ENCODE results near the gene LEAP2.
A peak's percentile ranks its signal among the peaks of the same experiment; 100 is the strongest.

The LEAP2 gene

GRCh38 chr5:132873119-132873929 is at the start of gene LEAP2:
Gene LEAP2 (plus strand): TSS chr5:132873668. CDS start chr5:132873695, 27 bp downstream.
- Mint-ChIP-seq H3K4me3 (no peak within 1 kb of the TSS), H3K27me3 (ENCODE audit: low read depth) (no peaks in the 10 kb centered on the region), H3K36me3 (ENCODE audit: low read depth) (peaks cover 30% of the 10 kb centered on the region), H3K4me1 (ENCODE audit: low read depth) (peaks cover 3% of the 10 kb centered on the region), H3K9me3 (no peaks in the 10 kb centered on the region), H3K27ac (no peak within 1 kb of the TSS)
- no peak for DNase-seq (ENCODE audit: low spot score)

GRCh38 chr5:132824426-132824825 is 49.0 kb upstream of the LEAP2 start:
- no peak overlapping the region for H3K27ac Mint-ChIP-seq
- no peaks in the 10 kb centered on the region for H3K36me3 Mint-ChIP-seq (ENCODE audit: low read depth)
- peak overlapping the region; percentile 13 for H3K4me3 Mint-ChIP-seq
- H3K4me1 Mint-ChIP-seq (ENCODE audit: low read depth) = peaks cover 14% of the 10 kb centered on the region
- no peak for DNase-seq (ENCODE audit: low spot score)
- H3K27me3 Mint-ChIP-seq (ENCODE audit: low read depth) = peaks cover 63% of the 10 kb centered on the region
- no peaks in the 10 kb centered on the region for H3K9me3 Mint-ChIP-seq

GRCh38 chr5:132825033-132825833 is 48.2 kb upstream of the LEAP2 start:
- peak overlapping the region; percentile 15 for H3K4me3 Mint-ChIP-seq
- H3K9me3 Mint-ChIP-seq = no peaks in the 10 kb centered on the region
- peaks cover 10% of the 10 kb centered on the region for H3K4me1 Mint-ChIP-seq (ENCODE audit: low read depth)
- H3K27ac Mint-ChIP-seq = no peak overlapping the region
- H3K27me3 Mint-ChIP-seq (ENCODE audit: low read depth) = peaks cover 65% of the 10 kb centered on the region
- no peak for DNase-seq (ENCODE audit: low spot score)
- no peaks in the 10 kb centered on the region for H3K36me3 Mint-ChIP-seq (ENCODE audit: low read depth)

- peak; percentile 36 for DNase-seq (ENCODE audit: low spot score)
- H3K4me3 Mint-ChIP-seq = peak overlapping the region; percentile 27
- no peaks in the 10 kb centered on the region for H3K36me3 Mint-ChIP-seq (ENCODE audit: low read depth)
- H3K27ac Mint-ChIP-seq = no peak overlapping the region
- H3K9me3 Mint-ChIP-seq = no peaks in the 10 kb centered on the region
- peaks cover 9% of the 10 kb centered on the region for H3K4me1 Mint-ChIP-seq (ENCODE audit: low read depth)
- H3K27me3 Mint-ChIP-seq (ENCODE audit: low read depth) = peaks cover 65% of the 10 kb centered on the region
These were observed 47.6 kb upstream of the LEAP2 start for GRCh38 chr5:132825834-132826391.

GRCh38 chr5:132826424-132827082 is 46.9 kb upstream of the LEAP2 start:
- peak overlapping the region; percentile 28 for H3K4me3 Mint-ChIP-seq
- H3K27me3 Mint-ChIP-seq (ENCODE audit: low read depth) = peaks cover 68% of the 10 kb centered on the region
- no peaks in the 10 kb centered on the region for H3K36me3 Mint-ChIP-seq (ENCODE audit: low read depth)
- H3K9me3 Mint-ChIP-seq = no peaks in the 10 kb centered on the region
- no peak for DNase-seq (ENCODE audit: low spot score)
- no peak overlapping the region for H3K27ac Mint-ChIP-seq
- H3K4me1 Mint-ChIP-seq (ENCODE audit: low read depth) = peaks cover 15% of the 10 kb centered on the region

- Mint-ChIP-seq H3K36me3 (ENCODE audit: low read depth) (no peaks in the 10 kb centered on the region), H3K4me1 (ENCODE audit: low read depth) (peaks cover 15% of the 10 kb centered on the region), H3K27me3 (ENCODE audit: low read depth) (peaks cover 70% of the 10 kb centered on the region), H3K9me3 (no peaks in the 10 kb centered on the region), H3K27ac (no peak overlapping the region), H3K4me3 (no peak overlapping the region)
- no peak for DNase-seq (ENCODE audit: low spot score)
These were observed 45.4 kb upstream of the LEAP2 start for GRCh38 chr5:132827943-132828673.

- DNase-seq (ENCODE audit: low spot score) = no peak
- peak overlapping the region; percentile 89 for H3K4me3 Mint-ChIP-seq
- H3K27me3 Mint-ChIP-seq (ENCODE audit: low read depth) = peaks cover 65% of the 10 kb centered on the region
- H3K36me3 Mint-ChIP-seq (ENCODE audit: low read depth) = no peaks in the 10 kb centered on the region
- peaks cover 15% of the 10 kb centered on the region for H3K4me1 Mint-ChIP-seq (ENCODE audit: low read depth)
- H3K27ac Mint-ChIP-seq = peak overlapping the region; percentile 24
- no peaks in the 10 kb centered on the region for H3K9me3 Mint-ChIP-seq
These were observed 44.5 kb upstream of the LEAP2 start for GRCh38 chr5:132828846-132829494.

- Mint-ChIP-seq H3K4me3 (peak overlapping the region; percentile 89), H3K36me3 (ENCODE audit: low read depth) (no peaks in the 10 kb centered on the region), H3K27me3 (ENCODE audit: low read depth) (peaks cover 61% of the 10 kb centered on the region), H3K27ac (peak overlapping the region; percentile 81), H3K9me3 (no peaks in the 10 kb centered on the region), H3K4me1 (ENCODE audit: low read depth) (peaks cover 15% of the 10 kb centered on the region)
- DNase-seq (ENCODE audit: low spot score) = peak; percentile 66
These were observed 43.6 kb upstream of the LEAP2 start for GRCh38 chr5:132829742-132830435.

- H3K4me3 Mint-ChIP-seq = peak within 1 kb of the TSS; percentile 89
- H3K9me3 Mint-ChIP-seq = no peaks in the 10 kb centered on the region
- peak; percentile 30 for DNase-seq (ENCODE audit: low spot score)
- peaks cover 15% of the 10 kb centered on the region for H3K4me1 Mint-ChIP-seq (ENCODE audit: low read depth)
- peaks cover 58% of the 10 kb centered on the region for H3K27me3 Mint-ChIP-seq (ENCODE audit: low read depth)
- peak within 1 kb of the TSS; percentile 81 for H3K27ac Mint-ChIP-seq
- no peaks in the 10 kb centered on the region for H3K36me3 Mint-ChIP-seq (ENCODE audit: low read depth)
These were observed 42.9 kb upstream of the LEAP2 start, which contains the start of gene SHROOM1 for GRCh38 chr5:132830436-132831094. Gene SHROOM1 (minus strand): TSS chr5:132830647. CDS start chr5:132826140, 4,507 bp downstream.

GRCh38 chr5:132831095-132831860 is 42.2 kb upstream of the LEAP2 start:
- peaks cover 53% of the 10 kb centered on the region for H3K27me3 Mint-ChIP-seq (ENCODE audit: low read depth)
- peaks cover 12% of the 10 kb centered on the region for H3K4me1 Mint-ChIP-seq (ENCODE audit: low read depth)
- DNase-seq (ENCODE audit: low spot score) = no peak
- peak overlapping the region; percentile 81 for H3K4me3 Mint-ChIP-seq
- H3K27ac Mint-ChIP-seq = no peak overlapping the region
- no peaks in the 10 kb centered on the region for H3K36me3 Mint-ChIP-seq (ENCODE audit: low read depth)
- no peaks in the 10 kb centered on the region for H3K9me3 Mint-ChIP-seq

GRCh38 chr5:132832612-132833011 is 40.9 kb upstream of the LEAP2 start:
- H3K27me3 Mint-ChIP-seq (ENCODE audit: low read depth) = peaks cover 40% of the 10 kb centered on the region
- H3K27ac Mint-ChIP-seq = no peak overlapping the region
- no peaks in the 10 kb centered on the region for H3K36me3 Mint-ChIP-seq (ENCODE audit: low read depth)
- peaks cover 8% of the 10 kb centered on the region for H3K4me1 Mint-ChIP-seq (ENCODE audit: low read depth)
- no peaks in the 10 kb centered on the region for H3K9me3 Mint-ChIP-seq
- H3K4me3 Mint-ChIP-seq = no peak overlapping the region
- no peak for DNase-seq (ENCODE audit: low spot score)

Measured in T-helper 2 cell treated with Interferon-gamma antibody and Interleukin-4, amounts not matched to agents 5 μg/mL and 100 μg/mL, for 36 hours (primary cell).